ENCODE measurements around the gene GPC3. TPM values are rescaled to one million over a fixed set of nuclear protein-coding genes. Genes with fewer than 3 reads are reported as not detected.
"Not testable (repeated sequence)": the region's sequence is repeated elsewhere in the genome, so short reads cannot be mapped to it uniquely, and the experiment has no call there.

The GPC3 gene
- total RNA-seq, 1 donor: not detected

DNA sequence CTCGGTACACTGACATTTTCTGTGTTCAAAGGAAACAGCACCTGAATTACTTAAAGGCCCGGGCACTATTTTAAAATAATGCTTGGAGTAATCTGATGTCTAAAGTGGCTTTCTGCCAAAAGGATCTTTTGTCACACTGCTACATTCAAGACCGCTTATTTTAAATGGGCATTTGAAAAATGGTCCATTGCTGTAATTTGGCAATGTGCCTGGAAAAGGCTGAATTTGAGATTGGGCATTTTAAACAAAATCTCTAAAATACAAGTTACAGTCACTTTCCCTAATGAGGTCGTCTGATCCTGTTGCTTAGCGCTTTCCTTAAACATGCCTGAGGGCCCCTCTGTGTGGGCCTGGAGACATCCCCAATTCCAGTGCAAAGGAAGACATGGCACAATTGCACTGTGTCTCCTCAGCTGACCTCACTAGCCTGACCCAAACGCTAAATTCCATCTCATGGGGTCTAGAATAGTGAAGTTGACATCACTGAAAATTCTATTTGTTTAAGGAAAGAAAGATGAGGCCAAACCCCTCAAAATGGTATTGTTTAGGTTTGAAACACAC, 214.2 kb downstream of the GPC3 start:
- no peak for DNase-seq (ENCODE audit: insufficient read length, low spot score, missing footprints)
- no peaks in the 10 kb centered on the region for H3K4me1 ChIP-seq (ENCODE audit: insufficient read depth, low read length)
- TF ChIP-seq, protein P1, sequence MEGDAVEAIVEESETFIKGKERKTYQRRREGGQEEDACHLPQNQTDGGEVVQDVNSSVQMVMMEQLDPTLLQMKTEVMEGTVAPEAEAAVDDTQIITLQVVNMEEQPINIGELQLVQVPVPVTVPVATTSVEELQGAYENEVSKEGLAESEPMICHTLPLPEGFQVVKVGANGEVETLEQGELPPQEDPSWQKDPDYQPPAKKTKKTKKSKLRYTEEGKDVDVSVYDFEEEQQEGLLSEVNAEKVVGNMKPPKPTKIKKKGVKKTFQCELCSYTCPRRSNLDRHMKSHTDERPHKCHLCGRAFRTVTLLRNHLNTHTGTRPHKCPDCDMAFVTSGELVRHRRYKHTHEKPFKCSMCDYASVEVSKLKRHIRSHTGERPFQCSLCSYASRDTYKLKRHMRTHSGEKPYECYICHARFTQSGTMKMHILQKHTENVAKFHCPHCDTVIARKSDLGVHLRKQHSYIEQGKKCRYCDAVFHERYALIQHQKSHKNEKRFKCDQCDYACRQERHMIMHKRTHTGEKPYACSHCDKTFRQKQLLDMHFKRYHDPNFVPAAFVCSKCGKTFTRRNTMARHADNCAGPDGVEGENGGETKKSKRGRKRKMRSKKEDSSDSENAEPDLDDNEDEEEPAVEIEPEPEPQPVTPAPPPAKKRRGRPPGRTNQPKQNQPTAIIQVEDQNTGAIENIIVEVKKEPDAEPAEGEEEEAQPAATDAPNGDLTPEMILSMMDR (IDR thresholded peaks at IDR 0.05; ENCODE audit: extremely low read depth, low read depth, low read length): no peak
- no peaks in the 10 kb centered on the region for H4K20me1 ChIP-seq (ENCODE audit: insufficient read depth, low read length)
- H3K4me2 ChIP-seq (ENCODE audit: insufficient read depth, low read length): no peak overlapping the region
- no peaks in the 10 kb centered on the region for H3K36me3 ChIP-seq (ENCODE audit: insufficient read depth, low read length)
- no peak overlapping the region for H2AFZ ChIP-seq (ENCODE audit: low read length)
- H3K9me3 ChIP-seq (ENCODE audit: low read depth, low read length): no peaks in the 10 kb centered on the region
- no peak overlapping the region for H3K4me3 ChIP-seq (ENCODE audit: insufficient read depth, low read length)
- no peak overlapping the region for H3K27ac ChIP-seq (ENCODE audit: low read depth, low read length)
- peaks cover 3% of the 10 kb centered on the region for H3K27me3 ChIP-seq (ENCODE audit: insufficient read depth, low read length)
- H3K79me2 ChIP-seq (ENCODE audit: insufficient read depth, low read length): no peaks in the 10 kb centered on the region

GRCh38 chrX:133762976-133763548, 222.3 kb downstream of the GPC3 start:
- not testable (repeated sequence) for H3K9me3 ChIP-seq (ENCODE audit: low read depth, low read length); H2AFZ ChIP-seq (ENCODE audit: low read length); H3K4me1 ChIP-seq (ENCODE audit: insufficient read depth, low read length); H3K27me3 ChIP-seq (ENCODE audit: insufficient read depth, low read length); H3K79me2 ChIP-seq (ENCODE audit: insufficient read depth, low read length); H3K27ac ChIP-seq (ENCODE audit: low read depth, low read length); H3K36me3 ChIP-seq (ENCODE audit: insufficient read depth, low read length); DNase-seq (ENCODE audit: insufficient read length, low spot score, missing footprints); H3K4me3 ChIP-seq (ENCODE audit: insufficient read depth, low read length); H3K4me2 ChIP-seq (ENCODE audit: insufficient read depth, low read length); H4K20me1 ChIP-seq (ENCODE audit: insufficient read depth, low read length)

DNA sequence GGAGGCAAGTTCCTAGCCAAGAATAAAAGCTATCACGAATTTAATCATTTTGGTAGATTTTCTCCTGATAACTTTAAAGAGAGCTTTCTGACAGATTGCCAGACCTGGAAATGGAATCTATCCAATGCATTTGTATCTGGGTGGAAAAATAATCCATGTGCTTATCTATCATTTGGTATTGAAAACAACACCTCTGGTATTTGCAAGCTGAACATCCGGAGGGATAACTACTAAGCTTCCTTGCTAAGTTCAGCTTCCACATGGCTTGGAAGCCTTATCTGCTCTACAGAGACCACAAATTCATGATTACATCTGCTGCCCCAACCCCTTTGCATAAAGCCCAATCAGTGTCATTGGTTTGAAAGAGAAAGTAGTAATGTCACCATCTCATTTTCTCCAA, 230.7 kb downstream of the GPC3 start:
- Histone ChIP-seq H2AFZ (ENCODE audit: low read length) (no peak overlapping the region), H3K4me2 (ENCODE audit: insufficient read depth, low read length) (no peak overlapping the region), H3K36me3 (ENCODE audit: insufficient read depth, low read length) (no peaks in the 10 kb centered on the region), H3K4me3 (ENCODE audit: insufficient read depth, low read length) (no peak overlapping the region), H4K20me1 (ENCODE audit: insufficient read depth, low read length) (no peaks in the 10 kb centered on the region), H3K27ac (ENCODE audit: low read depth, low read length) (no peak overlapping the region), H3K9me3 (ENCODE audit: low read depth, low read length) (no peaks in the 10 kb centered on the region), H3K4me1 (ENCODE audit: insufficient read depth, low read length) (no peaks in the 10 kb centered on the region), H3K27me3 (ENCODE audit: insufficient read depth, low read length) (peaks cover 6% of the 10 kb centered on the region), H3K79me2 (ENCODE audit: insufficient read depth, low read length) (no peaks in the 10 kb centered on the region)
- no peak for DNase-seq (ENCODE audit: insufficient read length, low spot score, missing footprints)
- TF ChIP-seq, protein P1 (IDR thresholded peaks at IDR 0.05; ENCODE audit: extremely low read depth, low read depth, low read length): no peak

DNA sequence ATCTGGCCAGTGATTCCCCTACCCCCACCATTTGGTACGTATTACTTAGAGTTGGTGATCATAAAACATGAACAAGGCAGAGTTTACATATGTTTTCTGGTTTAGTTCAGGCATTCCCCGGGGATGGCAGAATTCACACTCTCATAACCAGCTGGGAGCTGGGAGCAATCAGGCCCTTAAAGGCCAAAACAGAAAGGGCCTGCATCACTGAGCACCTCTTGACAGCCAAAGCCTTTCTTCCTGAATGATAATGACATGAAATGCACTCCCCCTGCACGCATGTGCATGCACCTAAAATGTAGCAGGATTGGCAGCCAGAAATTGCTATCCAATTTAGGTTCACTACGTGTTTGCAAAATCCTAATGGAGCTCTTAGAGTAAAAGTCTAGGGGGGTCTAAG, 235.4 kb downstream of the GPC3 start:
- TF ChIP-seq, protein P1 (IDR thresholded peaks at IDR 0.05; ENCODE audit: extremely low read depth, low read depth, low read length): no peak
- Histone ChIP-seq H3K4me2 (ENCODE audit: insufficient read depth, low read length) (no peak overlapping the region), H3K27me3 (ENCODE audit: insufficient read depth, low read length) (peaks cover 9% of the 10 kb centered on the region)

More for the DNA sequence above, 235.4 kb downstream of the GPC3 start:
- H2AFZ ChIP-seq (ENCODE audit: low read length): no peak overlapping the region
- H3K27ac ChIP-seq (ENCODE audit: low read depth, low read length): no peak overlapping the region
- no peaks in the 10 kb centered on the region for H3K79me2 ChIP-seq (ENCODE audit: insufficient read depth, low read length)
- no peaks in the 10 kb centered on the region for H3K4me1 ChIP-seq (ENCODE audit: insufficient read depth, low read length)
- no peak for DNase-seq (ENCODE audit: insufficient read length, low spot score, missing footprints)
- H3K36me3 ChIP-seq (ENCODE audit: insufficient read depth, low read length): no peaks in the 10 kb centered on the region
- no peaks in the 10 kb centered on the region for H4K20me1 ChIP-seq (ENCODE audit: insufficient read depth, low read length)
- no peaks in the 10 kb centered on the region for H3K9me3 ChIP-seq (ENCODE audit: low read depth, low read length)
- no peak overlapping the region for H3K4me3 ChIP-seq (ENCODE audit: insufficient read depth, low read length)

Measured in osteoblast (primary cell).